HS-27A (cell line): ENCODE measurements around the gene MPP1.
"Not testable (repeated sequence)": the region's sequence is repeated elsewhere in the genome, so short reads cannot be mapped to it uniquely, and the experiment has no call there.

ENCODE experiments used
- DNase-seq: peaks from one replicate; pipeline ENCODE4 v3.0.0-alpha.2; 2012; ENCODE audit warnings: low read depth, missing footprints

MPP1 gene

GRCh38 chrX:154804957-154805695 lies at the start of gene MPP1:
Gene MPP1, minus strand, starts transcription at chrX:154805485. Its CDS starts 112 bp downstream, at chrX:154805373.
- no peak for DNase-seq

DNA sequence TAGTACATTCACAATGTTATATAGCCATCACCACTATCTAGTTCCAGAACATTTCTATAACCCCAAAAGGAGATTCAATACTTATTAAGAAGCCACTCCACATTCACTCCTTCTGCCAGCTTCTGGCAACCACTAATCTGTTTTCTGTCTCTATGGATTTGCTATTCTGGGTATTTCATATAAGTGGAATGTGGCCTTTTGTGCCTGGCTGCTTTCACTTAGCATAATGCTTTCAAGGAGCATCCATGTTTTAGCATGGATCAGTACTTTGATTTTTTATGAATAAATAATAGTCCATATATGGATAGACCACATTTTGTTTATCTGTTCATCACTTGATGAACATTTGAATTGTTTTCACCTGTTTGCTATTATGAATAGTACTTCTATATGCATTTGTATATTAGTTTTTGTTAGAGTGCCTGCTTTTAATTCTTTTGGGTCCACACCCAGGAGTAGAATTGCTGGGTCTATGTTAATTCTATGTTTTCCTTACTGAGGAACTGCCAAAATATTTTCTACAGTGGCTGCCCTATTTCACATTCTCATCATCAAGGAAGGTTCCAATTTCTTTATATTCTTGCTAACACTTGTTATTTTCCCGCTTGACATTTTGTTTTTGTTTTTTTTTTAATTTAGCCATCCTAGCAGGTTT lies 45.8 kb upstream of the MPP1 start:
- no peak for DNase-seq

GRCh38 chrX:154840856-154841255 lies 35.6 kb upstream of the MPP1 start:
- DNase-seq = peak; percentile 15

GRCh38 chrX:154836163-154836562 lies 30.9 kb upstream of the MPP1 start:
- DNase-seq = no peak

GRCh38 chrX:154834562-154834961 lies 29.3 kb upstream of the MPP1 start, which contains the start of gene SMIM9:
Gene SMIM9, minus strand, starts transcription at chrX:154834662. Its CDS starts 3,806 bp downstream, at chrX:154830856.
- no peak for DNase-seq

DNA sequence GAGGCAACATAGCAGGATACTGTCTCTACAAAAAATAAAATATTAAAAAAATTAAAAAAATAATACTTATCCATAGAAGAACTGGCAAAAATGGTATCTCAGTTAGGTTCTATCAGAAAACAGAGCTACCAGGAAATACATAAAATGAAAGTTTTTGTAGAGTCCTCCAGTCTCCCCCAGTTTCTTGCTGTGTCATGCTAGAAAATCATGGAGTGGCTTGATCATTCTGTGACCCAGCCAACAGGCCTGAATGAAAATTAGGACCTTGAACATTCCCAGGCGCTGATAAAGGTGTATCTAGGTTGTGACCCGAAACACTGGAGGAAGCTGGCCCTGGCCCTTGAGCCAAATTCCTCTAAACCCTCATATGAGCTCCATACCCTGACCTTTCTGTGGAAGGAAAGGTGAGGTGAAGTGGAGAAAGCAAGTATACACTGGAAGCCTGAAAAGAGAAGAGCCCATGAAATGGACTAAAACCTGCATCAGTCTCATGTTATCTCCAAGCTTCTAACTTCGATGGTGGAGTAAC lies 28.5 kb upstream of the MPP1 start:
- no peak for DNase-seq

- DNase-seq = no peak
Measured at GRCh38 chrX:154829926-154830442, 24.7 kb upstream of the MPP1 start.

- no peak for DNase-seq
Measured at GRCh38 chrX:154829134-154829533, 23.8 kb upstream of the MPP1 start.

- DNase-seq = no peak
Measured at GRCh38 chrX:154828016-154828408, 22.7 kb upstream of the MPP1 start.

DNA sequence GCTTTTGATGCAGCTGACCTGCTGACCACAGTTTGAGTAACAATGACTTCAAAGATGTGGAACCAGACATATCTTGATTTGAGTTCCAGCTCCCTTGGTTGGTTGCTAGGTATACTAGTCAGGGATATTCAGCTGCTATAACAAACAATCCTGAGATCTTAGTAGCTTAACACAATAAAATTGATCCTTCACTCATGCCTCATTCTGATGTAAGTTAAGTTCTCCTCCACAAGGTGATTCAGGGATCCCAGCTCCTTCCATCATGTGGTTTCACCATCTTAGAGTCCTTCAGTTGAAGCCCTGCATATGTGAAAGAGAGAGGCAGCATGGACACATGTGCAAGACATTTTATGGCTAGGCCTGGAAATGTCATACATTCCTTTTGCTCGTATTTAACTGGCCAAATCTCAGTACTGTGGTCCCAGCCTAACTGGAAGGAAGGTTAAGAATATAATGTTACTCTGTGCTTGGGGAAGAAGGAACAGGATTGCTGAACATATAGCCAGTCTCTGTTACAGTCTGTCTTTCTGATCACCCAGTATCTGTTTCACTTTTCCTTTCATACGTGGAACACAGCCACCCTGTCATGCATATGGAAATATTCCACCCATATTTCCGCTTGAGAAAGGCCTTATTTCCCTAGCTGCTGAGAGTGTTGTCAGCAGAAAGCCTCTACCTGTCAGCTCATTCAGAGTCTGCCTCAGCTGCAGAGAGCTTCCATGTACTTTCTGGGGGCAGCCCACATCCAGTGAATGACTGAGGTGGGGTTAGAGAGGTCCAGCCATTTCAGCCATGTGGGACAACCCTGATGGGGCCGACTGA lies 22.1 kb upstream of the MPP1 start:
- no peak for DNase-seq

- not testable (repeated sequence) for DNase-seq
Measured at GRCh38 chrX:154825586-154825985, 20.3 kb upstream of the MPP1 start.

GRCh38 chrX:154824638-154825037 lies 19.4 kb upstream of the MPP1 start:
- no peak for DNase-seq

DNA sequence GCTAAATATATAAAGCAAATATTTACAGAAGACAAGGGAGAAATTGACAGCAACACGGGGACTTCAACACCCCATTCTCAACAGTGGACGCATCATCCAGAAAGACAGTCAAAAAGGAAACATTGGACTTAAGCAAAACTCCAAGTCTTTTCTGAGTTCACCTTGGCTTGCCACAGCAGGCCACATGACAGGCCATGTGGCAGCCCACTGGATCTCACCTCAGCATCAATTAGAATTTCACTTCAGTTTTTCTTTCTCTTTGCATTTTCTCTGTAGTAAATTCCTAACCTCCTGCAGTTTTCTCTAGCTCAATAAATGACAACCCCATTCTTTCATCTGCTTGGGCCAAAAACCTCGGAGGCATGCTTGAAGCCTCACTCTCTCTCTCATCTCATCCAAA lies 16.7 kb upstream of the MPP1 start:
- no peak for DNase-seq

- no peak for DNase-seq
Measured at GRCh38 chrX:154821523-154821922, 16.2 kb upstream of the MPP1 start.

GRCh38 chrX:154819771-154820341 lies 14.6 kb upstream of the MPP1 start:
- DNase-seq = no peak

- no peak for DNase-seq
Measured at GRCh38 chrX:154818916-154819770, 13.9 kb upstream of the MPP1 start.

GRCh38 chrX:154817048-154817618 lies 11.8 kb upstream of the MPP1 start:
- DNase-seq = not testable (repeated sequence)

GRCh38 chrX:154816326-154816898 lies 11.1 kb upstream of the MPP1 start:
- not testable (repeated sequence) for DNase-seq

- no peak for DNase-seq
Measured at GRCh38 chrX:154815274-154815818, 10.1 kb upstream of the MPP1 start.

DNA sequence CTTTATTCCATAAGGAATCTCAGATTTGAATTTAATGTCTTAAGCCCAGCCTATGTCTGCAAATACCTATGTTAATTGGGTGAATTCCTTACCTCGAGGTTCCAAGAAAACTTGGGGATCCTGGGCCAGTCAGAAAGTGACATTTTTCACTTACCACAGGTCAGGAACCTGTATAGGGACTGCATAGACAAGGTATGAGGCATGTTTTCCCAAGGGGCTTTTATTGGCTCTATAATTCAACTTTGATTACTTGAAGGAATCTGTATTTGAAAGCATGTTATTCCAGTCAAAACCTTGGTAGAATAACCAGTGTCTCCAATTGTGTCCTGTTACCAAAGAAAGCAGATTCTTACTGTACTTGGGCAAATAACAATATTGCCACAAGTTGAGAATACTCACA lies 8.5 kb upstream of the MPP1 start:
- DNase-seq = no peak
